Astrocyte (in vitro differentiated cells and primary cell): Measurements from ENCODE around the gene ZC3H7A.

Source experiments
- CTCF ChIP-seq: IDR thresholded peaks from 2 replicates; pipeline ENCODE4 v1.5.1; 2011; ENCODE audit warnings: low read depth, mild to moderate bottlenecking, inconsistent platforms, low read length, moderate library complexity; ENCODE audit not compliant: insufficient read depth
- EZH2 ChIP-seq: IDR thresholded peaks from 2 replicates; pipeline ENCODE4 v1.6.1; 2012; ENCODE audit warnings: mild to moderate bottlenecking, low read length, inconsistent platforms; ENCODE audit not compliant: insufficient read depth

GRCh38 chr16:11721781-11722467 is 75.1 kb downstream of the ZC3H7A start:
- TF ChIP-seq CTCF: no peak
- no peak for TF ChIP-seq EZH2
